CD14-positive monocyte (primary cell): ENCODE results near the gene SECISBP2L. TPM values are rescaled to one million over a fixed set of nuclear protein-coding genes. Genes with fewer than 3 reads are reported as not detected.

Experiments used
- DNase-seq, 3 donors: peaks; one replicate each; pipeline ENCODE4 v3.0.0-alpha.2; 2011 to 2022
- H2AFZ ChIP-seq: 2 replicates; pipeline ENCODE4 v1.6.0; 2012; ENCODE audit warnings: mild to moderate bottlenecking, low read depth, low read length, inconsistent platforms; ENCODE audit not compliant: insufficient read depth, poor library complexity, severe bottlenecking
- H3K27ac ChIP-seq, 2 donors: 1 replicate in 1 of 2; 2 replicates in 1 of 2; pipeline ENCODE4 v1.5.1; 2012 to 2013; ENCODE audit warnings: low read length in 2 of 2, control low read depth in 1 of 2, inconsistent platforms in 1 of 2, low read depth in 1 of 2, mild to moderate bottlenecking in 1 of 2
- H3K27me3 ChIP-seq, 2 donors: one replicate each; pipeline versions ENCODE4 v1.6.0 to v1.6.1; 2011 to 2013; ENCODE audit warnings: low read length in 2 of 2; ENCODE audit not compliant: control insufficient read depth in 2 of 2, insufficient read depth in 2 of 2
- H3K36me3 ChIP-seq, 2 donors: replicated peaks in 1 of 2; 1 replicate in 1 of 2; 2 replicates in 1 of 2; pipeline versions ENCODE4 v1.5.1 to v1.6.1; 2012 to 2013; ENCODE audit warnings: low read length in 2 of 2, control low read depth in 1 of 2, inconsistent platforms in 1 of 2, mild to moderate bottlenecking in 1 of 2; ENCODE audit not compliant: insufficient read depth in 2 of 2, control insufficient read depth in 1 of 2
- H3K4me1 ChIP-seq, 2 donors: 1 replicate in 1 of 2; 2 replicates in 1 of 2; pipeline versions ENCODE4 v1.5.1 to v1.6.1; 2012 to 2013; ENCODE audit warnings: low read length in 2 of 2, control low read depth in 1 of 2, inconsistent platforms in 1 of 2, mild to moderate bottlenecking in 1 of 2, moderate library complexity in 1 of 2; ENCODE audit not compliant: insufficient read depth in 2 of 2, control insufficient read depth in 1 of 2
- H3K4me2 ChIP-seq: replicated peaks from 2 replicates; pipeline ENCODE3; 2012; ENCODE audit warnings: low read length, moderate library complexity, mild to moderate bottlenecking; ENCODE audit not compliant: poor library complexity, severe bottlenecking; ENCODE audit errors: extremely low read depth
- H3K4me3 ChIP-seq, 3 experiments: fragments of 200-600 bp in 1 of 3; sonication (generic) in 1 of 3; replicated peaks in 1 of 3; 1 replicate in 2 of 3; 2 replicates in 1 of 3; pipeline ENCODE4 v1.5.1; 2011 to 2013; ENCODE audit warnings: low read length in 3 of 3, mild to moderate bottlenecking in 3 of 3, control low read depth in 2 of 3, low read depth in 2 of 3, inconsistent platforms in 1 of 3, moderate library complexity in 1 of 3
- H3K79me2 ChIP-seq: 2 replicates; pipeline ENCODE4 v1.6.0; 2012; ENCODE audit warnings: mild to moderate bottlenecking, control low read depth, inconsistent platforms, low read length, moderate library complexity; ENCODE audit not compliant: insufficient read depth
- H3K9ac ChIP-seq: 2 replicates; pipeline ENCODE4 v1.6.0; 2017; ENCODE audit warnings: low read length, mild to moderate bottlenecking; ENCODE audit not compliant: insufficient read depth, poor library complexity, severe bottlenecking
- H3K9me3 ChIP-seq, 2 donors: replicated peaks in 1 of 2; 1 replicate in 1 of 2; 2 replicates in 1 of 2; pipeline versions ENCODE4 v1.5.1 to v1.6.1; 2012 to 2013; ENCODE audit warnings: low read length in 2 of 2, control low read depth in 1 of 2; ENCODE audit not compliant: control insufficient read depth in 1 of 2, insufficient read depth in 1 of 2
- H4K20me1 ChIP-seq: 2 replicates; pipeline ENCODE4 v1.6.0; 2012; ENCODE audit warnings: mild to moderate bottlenecking, low read length, control low read depth, moderate library complexity; ENCODE audit not compliant: insufficient read depth
- H3K27ac Mint-ChIP-seq, 7 donors: one replicate each; pipeline ENCODE4 v1.8.0; 2020; ENCODE audit warnings: mild to moderate bottlenecking in 7 of 7, mixed read lengths in 7 of 7, moderate library complexity in 6 of 7, inconsistent platforms in 2 of 7
- H3K27me3 Mint-ChIP-seq, 3 donors: one replicate each; pipeline ENCODE4 v1.8.0; 2021 to 2022; ENCODE audit warnings: low read depth in 3 of 3, mild to moderate bottlenecking in 3 of 3, mixed read lengths in 3 of 3, moderate library complexity in 3 of 3, inconsistent platforms in 1 of 3
- H3K36me3 Mint-ChIP-seq, 2 donors: one replicate each; pipeline ENCODE4 v1.8.0; 2020; ENCODE audit warnings: mixed read lengths in 2 of 2, inconsistent platforms in 1 of 2, mild to moderate bottlenecking in 1 of 2
- H3K4me1 Mint-ChIP-seq: one replicate; pipeline ENCODE4 v1.8.0; 2020; ENCODE audit warnings: mild to moderate bottlenecking, mixed read lengths
- H3K4me3 Mint-ChIP-seq, 2 donors: one replicate each; pipeline ENCODE4 v1.8.0; 2020; ENCODE audit warnings: mild to moderate bottlenecking in 2 of 2, mixed read lengths in 2 of 2, moderate library complexity in 1 of 2
- H3K9me3 Mint-ChIP-seq, 7 donors: one replicate each; pipeline ENCODE4 v1.8.0; 2020 to 2022; ENCODE audit warnings: mixed read lengths in 7 of 7, mild to moderate bottlenecking in 6 of 7, moderate library complexity in 6 of 7, inconsistent platforms in 2 of 7
- CTCF ChIP-seq: fragments of 200-600 bp; IDR thresholded peaks from one replicate; pipeline ENCODE4 v1.8.0; 2022; ENCODE audit warnings: antibody characterized with exemption, mild to moderate bottlenecking
- WGBS: methylation state at CpG from one replicate; pipeline ENCODE4 v1.1.5; 2013; ENCODE audit warnings: missing lambda C conversion rate; ENCODE audit not compliant: insufficient coverage; 5-methylcytosine and 5-hydroxymethylcytosine counted together
- intact Hi-C, 2 donors: fragments of 100-400 bp; cut with micrococcal nuclease; formaldehyde crosslinking; loops; one replicate each; pipeline versions ENCODE4 v1.15.0 to v1.15.1; 2023
- polyA plus RNA-seq, 3 donors: library from polyadenylated mRNA; depleted of rRNA in 1 of 3; unstranded in 2 of 3; stranded (reverse) in 1 of 3; fragments of 300-500 nt in 2 of 3; fragments of >200 nt in 1 of 3; fragmentation: Illumina TruSeq in 2 of 3; gene quantifications; 1 replicate in 2 of 3; 2 replicates in 1 of 3; pipeline ENCODE4 v1.2.3, GENCODE V29; 2012 to 2021

SECISBP2L gene
- polyA plus RNA-seq, 3 donors = 5.0 to 19.8 (median 9.5) TPM

GRCh38 chr15:49066372-49066771, 20.1 kb upstream of the SECISBP2L start:
- no peak overlapping the region for H3K4me3 Mint-ChIP-seq

GRCh38 chr15:49064884-49065283, 18.6 kb upstream of the SECISBP2L start:
- no peaks in the 10 kb centered on the region for H3K36me3 ChIP-seq
- H3K9me3 ChIP-seq = no peaks in the 10 kb centered on the region
- Mint-ChIP-seq H3K4me1 (peaks cover 6% of the 10 kb centered on the region), H3K36me3 (no peaks in the 10 kb centered on the region), H3K27ac (no peak overlapping the region), H3K4me3 (no peak overlapping the region), H3K9me3 (peaks cover 0 to 1% (median 0%) of the 10 kb centered on the region in 7 donors), H3K27me3 (peaks cover 0 to 3% (median 0%) of the 10 kb centered on the region in 3 donors)
- intact Hi-C loops = no loop called here
- H3K4me1 ChIP-seq = peaks cover 22 to 30% of the 10 kb centered on the region in 2 donors
- H3K4me3 ChIP-seq = no peak overlapping the region
- H3K79me2 ChIP-seq = no peaks in the 10 kb centered on the region
- H3K4me2 ChIP-seq = no peak overlapping the region
- WGBS = 93% methylated on average over 3 of the region's 3 CpGs
- H3K9ac ChIP-seq = no peak overlapping the region
- TF ChIP-seq CTCF = no peak
- no peak for DNase-seq
- H2AFZ ChIP-seq = no peak overlapping the region
- no peak overlapping the region for H3K27ac ChIP-seq
- H4K20me1 ChIP-seq = no peaks in the 10 kb centered on the region
- H3K27me3 ChIP-seq = no peaks in the 10 kb centered on the region

More at GRCh38 chr15:49066372-49066771, 20.1 kb upstream of the SECISBP2L start:
- TF ChIP-seq CTCF = no peak
- no peaks in the 10 kb centered on the region for H4K20me1 ChIP-seq
- H3K27ac ChIP-seq = no peak overlapping the region
- H3K27ac Mint-ChIP-seq = no peak overlapping the region
- WGBS = 100% methylated on average over 1 of the region's 2 CpGs
- H2AFZ ChIP-seq = no peak overlapping the region
- no peak overlapping the region for H3K4me2 ChIP-seq
- no peaks in the 10 kb centered on the region for H3K36me3 Mint-ChIP-seq
- DNase-seq = no peak
- no peaks in the 10 kb centered on the region for H3K9me3 ChIP-seq
- H3K9ac ChIP-seq = no peak overlapping the region
- no peaks in the 10 kb centered on the region for H3K79me2 ChIP-seq
- peaks cover 0 to 4% (median 3%) of the 10 kb centered on the region in 3 donors for H3K27me3 Mint-ChIP-seq
- peaks cover 0 to 5% (median 0%) of the 10 kb centered on the region in 7 donors for H3K9me3 Mint-ChIP-seq
- H3K4me1 Mint-ChIP-seq = peaks cover under 1% of the 10 kb centered on the region
- no peaks in the 10 kb centered on the region for H3K27me3 ChIP-seq
- intact Hi-C loops = no loop called here
- H3K4me3 ChIP-seq = no peak overlapping the region
- peaks cover 22 to 24% of the 10 kb centered on the region in 2 donors for H3K4me1 ChIP-seq
- H3K36me3 ChIP-seq = no peaks in the 10 kb centered on the region
